Caco-2 (cell line): ENCODE results near the gene DOCK4. TPM values are rescaled to one million over a fixed set of nuclear protein-coding genes. Genes with fewer than 3 reads are reported as not detected.

Source experiments
- BruUV-seq: library from RNA; stranded (reverse); fragments of 400-500 nt; replicated peaks from 2 replicates; lab custom pipeline; 2021; lab: Mats Ljungman, UMichigan
- CTCF ChIA-PET: fragments of 300-600 bp; sonication (Branson Sonifier 250); formaldehyde crosslinking; loops from one replicate; lab custom pipeline; 2022; ENCODE audit warnings: antibody characterized with exemption; lab: Charles Lee
- POLR2A ChIA-PET: fragments of 300-600 bp; sonication (Branson Sonifier 250); formaldehyde crosslinking; loops from one replicate; lab custom pipeline; 2022; ENCODE audit warnings: antibody characterized with exemption; lab: Charles Lee
- DNase-seq, 2 experiments: peaks; one replicate each; pipeline versions ENCODE4 v3.0.0 to v3.0.0-alpha.2; 2020 to 2022
- H3K27me3 ChIP-seq: replicated peaks from 2 replicates; pipeline ENCODE4 v1.6.0; 2011; ENCODE audit warnings: low read length; ENCODE audit not compliant: control insufficient read depth, insufficient read depth
- H3K36me3 ChIP-seq: 2 replicates; pipeline ENCODE4 v1.5.1; 2011; ENCODE audit warnings: low read length; ENCODE audit not compliant: control insufficient read depth, insufficient read depth
- H3K4me1 ChIP-seq: fragments of 250-450 bp; sonication (Bioruptor Pico); 2 replicates; pipeline ENCODE4 v1.5.1; 2020; ENCODE audit warnings: mild to moderate bottlenecking
- H3K4me3 ChIP-seq: 2 replicates; pipeline ENCODE4 v1.5.1; 2011; ENCODE audit warnings: low read depth, mild to moderate bottlenecking, control low read depth, low read length
- H3K9me3 ChIP-seq: fragments of 250-450 bp; sonication (Bioruptor Pico); 2 replicates; pipeline ENCODE4 v1.5.1; 2020; ENCODE audit warnings: mild to moderate bottlenecking, moderate library complexity
- H3K27ac Mint-ChIP-seq: one replicate; pipeline ENCODE4 v1.8.0; 2022; ENCODE audit warnings: mixed read lengths; ENCODE audit not compliant: unreplicated experiment
- H3K27me3 Mint-ChIP-seq: one replicate; pipeline ENCODE4 v1.8.0; 2022; ENCODE audit warnings: mixed read lengths; ENCODE audit not compliant: insufficient read depth, unreplicated experiment
- H3K36me3 Mint-ChIP-seq: one replicate; pipeline ENCODE4 v1.8.0; 2022; ENCODE audit warnings: mild to moderate bottlenecking, mixed read lengths; ENCODE audit not compliant: insufficient read depth, unreplicated experiment
- H3K4me1 Mint-ChIP-seq: one replicate; pipeline ENCODE4 v1.8.0; 2022; ENCODE audit warnings: low read depth, mixed read lengths; ENCODE audit not compliant: unreplicated experiment
- H3K4me3 Mint-ChIP-seq: one replicate; pipeline ENCODE4 v1.8.0; 2022; ENCODE audit warnings: mild to moderate bottlenecking, moderate library complexity, mixed read lengths; ENCODE audit not compliant: unreplicated experiment
- H3K9me3 Mint-ChIP-seq: one replicate; pipeline ENCODE4 v1.8.0; 2022; ENCODE audit warnings: mixed read lengths; ENCODE audit not compliant: unreplicated experiment
- CTCF ChIP-seq, 2 experiments: fragments of 200-600 bp in 1 of 2; IDR thresholded peaks; 1 replicate in 1 of 2; 2 replicates in 1 of 2; pipeline versions ENCODE4 v1.5.1 to v1.8.0; 2011 to 2022; ENCODE audit warnings: antibody characterized with exemption in 1 of 2, control low read depth in 1 of 2, inconsistent platforms in 1 of 2, low read depth in 1 of 2, low read length in 1 of 2, mild to moderate bottlenecking in 1 of 2, moderate library complexity in 1 of 2; ENCODE audit not compliant: insufficient read depth in 1 of 2, severe bottlenecking in 1 of 2, unreplicated experiment in 1 of 2
- intact Hi-C: fragments of 100-400 bp; cut with micrococcal nuclease; formaldehyde crosslinking; loops from one replicate; pipeline ENCODE4 v1.10.0; 2022; ENCODE audit not compliant: unreplicated experiment
- total RNA-seq: library from RNA; stranded (reverse); gene quantifications from 2 replicates; pipeline ENCODE4 v1.2.3, GENCODE V29; 2022

Gene DOCK4
- total RNA-seq, 1 experiment from 2014 or later, result 2.0 TPM

GRCh38 chr7:111835066-111835465, 371.1 kb downstream of the DOCK4 start:
- H3K36me3 Mint-ChIP-seq, result no peaks in the 10 kb centered on the region
- H3K27me3 Mint-ChIP-seq, result no peaks in the 10 kb centered on the region
- no peaks in the 10 kb centered on the region; the same call in 1 of the 2 replicates for H3K9me3 ChIP-seq
- H3K27ac Mint-ChIP-seq, result no peak overlapping the region
- H3K9me3 Mint-ChIP-seq, result peaks cover 13% of the 10 kb centered on the region
- H3K27me3 ChIP-seq, result no peaks in the 10 kb centered on the region
- no TSS peak for BruUV-seq
- no peaks in the 10 kb centered on the region for H3K36me3 ChIP-seq
- TF ChIP-seq CTCF (IDR thresholded peaks at IDR 0.05; ENCODE audit: insufficient read depth in 1 of 2, low read depth in 1 of 2, low read length in 1 of 2, severe bottlenecking in 1 of 2, unreplicated experiment in 1 of 2), result no peak
- ChIA-PET CTCF (interaction anchor here (2.0 kb wide), 1 partner anchor 20 kb away, joined by 5 read pairs; no protein-coding TSS in a partner anchor), POLR2A (no interaction called here)
- DNase-seq, result no peak
- no peak overlapping the region for H3K4me3 ChIP-seq
- no peaks in the 10 kb centered on the region for H3K4me1 ChIP-seq
- H3K4me3 Mint-ChIP-seq, result no peak overlapping the region
- no peaks in the 10 kb centered on the region for H3K4me1 Mint-ChIP-seq
- intact Hi-C loops, result no loop called here

GRCh38 chr7:111834367-111834766, 371.8 kb downstream of the DOCK4 start:
- Histone ChIP-seq H3K4me3 (no peak overlapping the region), H3K9me3 (no peaks in the 10 kb centered on the region; the same call in 1 of the 2 replicates), H3K27me3 (no peaks in the 10 kb centered on the region), H3K4me1 (no peaks in the 10 kb centered on the region), H3K36me3 (no peaks in the 10 kb centered on the region)
- peaks cover 13% of the 10 kb centered on the region for H3K9me3 Mint-ChIP-seq
- no peaks in the 10 kb centered on the region for H3K4me1 Mint-ChIP-seq
- intact Hi-C loops, result no loop called here
- no peak for TF ChIP-seq CTCF (IDR thresholded peaks at IDR 0.05; ENCODE audit: insufficient read depth in 1 of 2, low read depth in 1 of 2, low read length in 1 of 2, severe bottlenecking in 1 of 2, unreplicated experiment in 1 of 2)
- H3K36me3 Mint-ChIP-seq, result no peaks in the 10 kb centered on the region
- no TSS peak for BruUV-seq
- ChIA-PET POLR2A (no interaction called here), CTCF (interaction anchor here (2.0 kb wide), 1 partner anchor 21 kb away, joined by 5 read pairs; no protein-coding TSS in a partner anchor)
- no peaks in the 10 kb centered on the region for H3K27me3 Mint-ChIP-seq
- no peak for DNase-seq
- no peak overlapping the region for H3K27ac Mint-ChIP-seq
- no peak overlapping the region for H3K4me3 Mint-ChIP-seq

- H3K9me3 ChIP-seq, result no peaks in the 10 kb centered on the region; the same call in 1 of the 2 replicates
- intact Hi-C loops, result no loop called here
- H3K36me3 Mint-ChIP-seq, result no peaks in the 10 kb centered on the region
- no peak for TF ChIP-seq CTCF (IDR thresholded peaks at IDR 0.05; ENCODE audit: insufficient read depth in 1 of 2, low read depth in 1 of 2, low read length in 1 of 2, severe bottlenecking in 1 of 2, unreplicated experiment in 1 of 2)
- BruUV-seq, result no TSS peak
- H3K4me3 ChIP-seq, result no peak overlapping the region
- H3K4me1 Mint-ChIP-seq, result no peaks in the 10 kb centered on the region
- H3K4me1 ChIP-seq, result no peaks in the 10 kb centered on the region
- no peak for DNase-seq
- no peaks in the 10 kb centered on the region for H3K36me3 ChIP-seq
- H3K27me3 ChIP-seq, result no peaks in the 10 kb centered on the region
- H3K4me3 Mint-ChIP-seq, result no peak overlapping the region
- peaks cover 13% of the 10 kb centered on the region for H3K9me3 Mint-ChIP-seq
- POLR2A ChIA-PET, result no interaction called here
- CTCF ChIA-PET, result interaction anchor here (2.0 kb wide), 1 partner anchor 22 kb away, joined by 5 read pairs; no protein-coding TSS in a partner anchor
- H3K27ac Mint-ChIP-seq, result no peak overlapping the region
- no peaks in the 10 kb centered on the region for H3K27me3 Mint-ChIP-seq
Observed at GRCh38 chr7:111833466-111833865, 372.7 kb downstream of the DOCK4 start.
